ENCODE results near the gene STK38L.

The STK38L gene

GRCh38 chr12:27243804-27244688 is at the start of gene STK38L:
STK38L (plus strand) TSS chr12:27244286; CDS start chr12:27297721, 53,435 bp downstream.
- DNase-seq: peak; percentile 96

- DNase-seq: no peak
Observed at GRCh38 chr12:27194644-27195043, 49.4 kb upstream of the STK38L start.

- DNase-seq: no peak
Observed at GRCh38 chr12:27198036-27198435, 46.0 kb upstream of the STK38L start.

GRCh38 chr12:27199638-27200300 is 44.3 kb upstream of the STK38L start:
- no peak for DNase-seq

- DNase-seq: no peak
Observed at GRCh38 chr12:27201169-27201568, 42.9 kb upstream of the STK38L start.

- no peak for DNase-seq
Observed at GRCh38 chr12:27206801-27207502, 37.1 kb upstream of the STK38L start.

GRCh38 chr12:27207615-27208413 is 36.3 kb upstream of the STK38L start:
- no peak for DNase-seq

GRCh38 chr12:27208414-27208750 is 35.7 kb upstream of the STK38L start:
- DNase-seq: no peak

- no peak for DNase-seq
Observed at GRCh38 chr12:27209257-27209910, 34.7 kb upstream of the STK38L start.

GRCh38 chr12:27210187-27210586 is 33.9 kb upstream of the STK38L start:
- no peak for DNase-seq

GRCh38 chr12:27212861-27213260 is 31.2 kb upstream of the STK38L start:
- DNase-seq: no peak

- DNase-seq: no peak
Observed at GRCh38 chr12:27213304-27213703, 30.8 kb upstream of the STK38L start.

- no peak for DNase-seq
Observed at GRCh38 chr12:27213830-27214787, 30.0 kb upstream of the STK38L start.

GRCh38 chr12:27217590-27217989 is 26.5 kb upstream of the STK38L start:
- DNase-seq: no peak

GRCh38 chr12:27219693-27220054 is 24.4 kb upstream of the STK38L start:
- no peak for DNase-seq

- no peak for DNase-seq
Observed at GRCh38 chr12:27220055-27220987, 23.8 kb upstream of the STK38L start.

- DNase-seq: no peak
Observed at GRCh38 chr12:27220988-27221345, 23.1 kb upstream of the STK38L start.

- no peak for DNase-seq
Observed at GRCh38 chr12:27221625-27222387, 22.3 kb upstream of the STK38L start.

- no peak for DNase-seq
Observed at GRCh38 chr12:27226407-27226929, 17.6 kb upstream of the STK38L start.

All from CD4-positive, alpha-beta T cell treated with Interleukin-6 for 4 hours (primary cell).